ENCODE results near the gene CLSTN3.
"Not testable (repeated sequence)": the region's sequence is repeated elsewhere in the genome, so short reads cannot be mapped to it uniquely, and the experiment has no call there.

CLSTN3 gene

GRCh38 chr12:7106082-7106481 is 24.1 kb upstream of the CLSTN3 start:
- no peak for DNase-seq

DNA sequence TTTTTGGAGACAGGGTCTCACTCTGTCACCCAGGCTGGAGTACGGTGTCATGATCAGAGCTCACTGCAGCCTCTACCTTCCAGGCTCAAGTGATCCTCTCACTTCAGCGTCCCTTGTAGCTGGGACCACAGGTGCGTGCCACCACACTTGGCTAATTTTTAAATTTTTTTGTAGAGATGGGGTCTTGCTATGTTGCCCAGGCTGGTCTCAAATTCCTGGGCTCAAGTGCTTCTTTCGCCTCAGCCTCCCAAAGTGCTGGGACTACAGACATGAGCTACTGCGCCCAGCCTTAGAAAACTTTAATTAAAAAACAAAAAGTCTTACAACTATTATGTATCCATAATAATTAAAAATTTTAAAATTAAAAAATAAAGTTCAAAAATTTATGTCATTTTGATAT is 23.0 kb upstream of the CLSTN3 start:
- DNase-seq, result not testable (repeated sequence)

DNA sequence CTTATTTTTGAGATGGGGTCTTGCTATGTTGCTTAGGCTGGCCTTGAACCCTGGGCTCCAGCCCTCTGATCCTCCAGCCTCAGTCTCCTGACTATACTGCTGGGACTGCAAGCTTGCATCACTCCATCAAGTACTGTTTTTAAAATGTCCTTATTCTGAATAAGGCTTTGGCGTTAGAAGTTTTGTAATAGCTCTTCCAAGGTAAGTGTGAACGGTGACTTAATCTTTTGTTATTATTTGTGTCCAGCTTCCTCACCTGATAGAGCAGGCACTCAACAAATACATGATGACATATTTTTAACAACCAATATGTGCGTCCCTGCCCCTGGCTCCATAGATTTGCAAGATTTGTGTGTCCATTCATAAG is 22.6 kb upstream of the CLSTN3 start:
- DNase-seq, result no peak

DNA sequence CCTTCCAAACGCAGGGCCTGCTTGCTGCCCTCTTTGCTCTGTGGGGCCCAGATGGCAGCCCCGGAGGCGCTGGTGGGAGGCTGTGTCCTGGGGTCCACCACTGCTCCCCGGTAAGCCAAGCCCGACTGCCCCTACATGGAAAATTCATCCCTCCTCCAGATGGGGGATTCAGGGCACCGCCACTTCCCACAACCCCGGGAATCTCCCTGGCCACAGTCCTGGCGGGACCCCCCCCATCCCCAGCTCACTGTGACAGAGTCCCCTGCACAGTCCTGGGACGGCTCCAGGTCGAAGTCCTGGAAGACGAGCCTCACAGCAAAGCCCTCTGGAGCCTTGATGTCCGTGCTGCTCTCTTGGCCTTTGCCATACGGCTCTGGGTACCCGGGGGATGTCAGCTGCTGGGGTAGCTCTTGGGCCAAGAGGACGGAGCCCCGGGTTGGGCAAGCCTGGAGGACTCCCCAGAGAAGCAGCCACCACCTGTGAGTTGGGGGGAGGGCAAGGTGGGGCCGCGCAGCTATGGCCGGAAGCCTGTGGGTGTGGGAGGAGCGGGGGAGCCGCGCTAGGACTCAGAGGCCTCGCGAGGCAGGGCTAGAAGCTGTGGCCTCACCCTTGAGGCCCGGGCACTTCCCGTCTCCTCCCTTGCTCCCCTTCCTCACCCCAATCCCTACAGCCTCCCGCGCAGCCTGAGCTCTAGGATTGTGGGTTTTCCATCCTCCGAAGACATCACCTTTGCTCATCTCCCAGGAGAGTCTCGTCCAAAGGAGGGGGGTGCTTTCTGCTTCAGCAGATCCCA is 22.0 kb upstream of the CLSTN3 start:
- peak; percentile 70 for DNase-seq

GRCh38 chr12:7108796-7109571 is 21.2 kb upstream of the CLSTN3 start, which contains the start of gene C1RL:
Gene C1RL (minus strand): TSS chr12:7109214. CDS start chr12:7109180, 34 bp downstream.
- DNase-seq, result peak; percentile 56

DNA sequence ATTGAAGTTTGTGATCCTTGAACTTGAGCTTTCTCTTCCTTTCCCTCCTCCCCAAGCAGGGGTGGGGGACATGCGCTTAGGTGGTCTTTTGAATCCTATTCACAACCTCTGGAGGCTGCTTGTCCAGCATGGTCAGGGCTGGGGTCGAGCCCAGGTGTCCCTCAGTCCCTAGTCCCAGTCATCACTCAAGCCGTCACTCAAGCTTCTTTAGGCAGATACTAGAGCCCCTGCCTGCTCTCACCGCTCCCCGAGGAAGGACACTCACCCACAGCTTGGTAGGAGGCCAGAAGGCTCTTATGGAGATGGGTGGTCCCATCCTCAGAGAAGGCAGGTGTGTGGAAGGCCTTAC is 20.6 kb upstream of the CLSTN3 start:
- DNase-seq, result no peak

GRCh38 chr12:7110661-7111060 is 19.5 kb upstream of the CLSTN3 start:
- no peak for DNase-seq

GRCh38 chr12:7112041-7112440 is 18.1 kb upstream of the CLSTN3 start:
- DNase-seq, result no peak

DNA sequence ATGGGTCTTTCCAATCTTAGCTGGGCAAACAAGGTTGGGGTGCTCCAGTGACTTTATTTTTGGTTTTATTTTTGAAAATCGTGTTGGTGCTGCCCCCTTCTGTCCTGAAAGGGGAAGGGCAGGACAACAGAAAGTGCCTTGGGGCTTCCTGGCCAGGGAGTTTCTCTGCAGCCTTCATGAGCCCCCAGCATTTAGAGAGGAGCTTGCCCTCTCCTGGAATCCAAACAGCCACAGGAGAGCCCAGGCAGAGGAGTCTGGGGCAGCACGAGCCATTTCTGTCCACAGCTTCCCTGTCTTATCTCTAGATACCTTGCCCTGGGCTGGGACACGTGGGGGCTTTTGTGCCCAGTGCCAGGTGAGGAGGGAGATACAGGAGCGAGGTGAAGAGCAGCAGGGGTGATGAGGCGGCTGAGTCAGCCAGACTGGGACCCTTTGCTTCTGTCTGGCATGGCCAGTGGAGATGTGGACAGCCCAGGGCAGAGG is 16.7 kb upstream of the CLSTN3 start:
- DNase-seq, result peak; percentile 56

GRCh38 chr12:7114008-7114407 is 16.2 kb upstream of the CLSTN3 start:
- DNase-seq, result no peak

DNA sequence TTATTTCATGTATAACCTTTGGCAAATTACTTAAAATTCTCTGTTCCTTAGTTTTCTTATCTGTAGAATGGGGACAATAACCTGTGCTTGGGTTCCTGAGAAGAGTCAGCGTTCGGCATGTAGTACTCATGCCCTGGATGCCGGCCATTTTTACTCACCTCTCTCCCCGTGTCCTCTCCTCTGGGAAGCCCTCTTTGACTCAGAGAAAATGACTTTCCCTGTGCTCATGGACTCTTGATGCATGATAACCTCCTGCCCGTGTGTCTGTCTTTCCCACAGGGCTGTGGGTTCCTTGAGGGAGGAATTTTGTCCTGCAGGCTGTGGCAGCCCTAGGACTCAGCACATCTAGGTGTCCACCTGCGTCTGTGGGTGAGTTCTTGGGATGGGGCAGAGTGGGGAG is 15.3 kb upstream of the CLSTN3 start:
- DNase-seq, result no peak

- DNase-seq, result no peak
These were observed 14.0 kb upstream of the CLSTN3 start for GRCh38 chr12:7116196-7116595.

DNA sequence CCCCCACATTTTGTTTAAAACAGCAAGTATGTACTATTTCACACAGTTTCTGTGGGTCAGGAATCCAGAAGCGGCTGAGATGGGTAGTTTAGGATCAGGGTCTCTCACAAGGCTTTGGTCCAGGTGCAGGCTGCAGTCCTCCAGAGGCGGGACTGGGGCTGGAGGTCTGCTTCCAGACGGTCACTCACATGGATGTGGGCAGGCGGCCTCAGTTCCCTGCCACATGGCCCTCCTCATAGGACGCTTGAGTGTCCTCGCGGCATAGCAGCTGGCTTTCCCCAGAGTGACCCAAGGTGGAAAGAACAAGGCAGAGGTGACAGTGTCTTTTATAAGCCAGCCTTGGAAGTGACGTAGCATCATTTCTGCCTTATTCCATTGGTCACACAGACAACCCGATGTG is 13.3 kb upstream of the CLSTN3 start:
- no peak for DNase-seq

- DNase-seq, result no peak
These were observed 12.5 kb upstream of the CLSTN3 start for GRCh38 chr12:7117670-7118069.

GRCh38 chr12:7118881-7119280 is 11.3 kb upstream of the CLSTN3 start:
- DNase-seq, result no peak

DNA sequence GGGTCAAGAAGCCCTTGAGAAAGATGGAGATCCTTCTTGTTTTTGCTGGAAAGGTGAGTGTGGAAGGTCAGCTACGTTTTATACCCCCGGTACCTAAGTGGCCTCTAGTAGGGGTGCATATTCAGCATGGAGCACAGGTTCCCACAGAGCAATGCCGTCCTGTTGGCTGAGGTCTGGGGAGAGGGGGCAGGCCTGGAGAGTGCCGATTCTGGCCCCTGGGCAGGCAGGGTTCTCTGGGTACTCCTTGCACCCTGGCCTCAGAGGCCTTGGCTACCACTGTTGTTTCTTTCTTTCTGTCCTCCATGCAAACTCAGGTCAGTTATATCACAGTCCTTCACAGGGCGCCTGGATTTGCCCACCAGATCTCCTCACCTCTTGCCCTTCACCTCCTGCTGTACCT is 10.0 kb upstream of the CLSTN3 start:
- DNase-seq, result no peak

- no peak for DNase-seq
These were observed 8.8 kb upstream of the CLSTN3 start for GRCh38 chr12:7121324-7121723.

- DNase-seq, result no peak
These were observed 7.1 kb upstream of the CLSTN3 start for GRCh38 chr12:7122811-7123769.

GRCh38 chr12:7123806-7124522 is 6.2 kb upstream of the CLSTN3 start:
- DNase-seq, result no peak

- DNase-seq, result no peak
These were observed 4.4 kb upstream of the CLSTN3 start for GRCh38 chr12:7125632-7126227.

DNA sequence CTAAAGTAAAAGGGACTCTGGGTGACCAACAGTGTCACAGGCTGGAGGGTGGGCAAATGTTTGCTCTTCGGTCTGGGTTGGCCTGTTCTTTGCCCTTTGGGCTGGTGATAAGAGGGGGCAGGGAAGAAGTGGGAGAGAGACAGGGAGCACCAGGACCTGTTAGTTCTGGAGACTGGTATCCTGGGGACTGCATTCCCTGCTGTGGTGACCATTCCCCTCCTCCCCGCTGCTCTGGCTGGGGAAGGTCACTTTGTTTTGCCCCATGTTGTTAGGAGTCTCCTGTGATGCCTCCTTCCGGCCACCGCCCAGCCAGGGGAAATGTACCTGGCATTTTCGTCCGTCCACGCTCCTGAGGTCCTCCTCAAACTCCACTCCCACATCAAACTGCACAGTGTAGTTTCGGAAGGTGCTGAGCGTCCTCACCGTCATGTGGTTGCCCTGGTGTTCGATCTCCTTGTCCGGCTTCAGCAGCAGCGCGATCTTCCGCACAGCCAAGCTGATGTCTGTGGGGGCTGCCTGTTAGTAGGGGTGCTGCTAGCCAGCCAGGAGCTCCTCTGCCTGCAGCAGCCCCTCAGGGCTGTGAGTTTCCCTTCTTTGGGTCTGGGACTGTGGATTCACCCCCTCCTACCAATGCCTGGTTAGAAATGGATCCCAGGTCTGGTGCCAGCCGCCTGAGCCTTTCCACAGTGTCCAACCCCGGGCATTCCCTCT is 2.1 kb upstream of the CLSTN3 start:
- no peak for DNase-seq
